GF-D8 (cell line): ENCODE data around the gene BANF2.
"Not testable (repeated sequence)": the region's sequence is repeated elsewhere in the genome, so short reads cannot be mapped to it uniquely, and the experiment has no call there.

Source experiments
- DNase-seq: peaks from one replicate; lab custom pipeline; 2025; lab: John Stamatoyannopoulos, UW

BANF2 gene

DNA sequence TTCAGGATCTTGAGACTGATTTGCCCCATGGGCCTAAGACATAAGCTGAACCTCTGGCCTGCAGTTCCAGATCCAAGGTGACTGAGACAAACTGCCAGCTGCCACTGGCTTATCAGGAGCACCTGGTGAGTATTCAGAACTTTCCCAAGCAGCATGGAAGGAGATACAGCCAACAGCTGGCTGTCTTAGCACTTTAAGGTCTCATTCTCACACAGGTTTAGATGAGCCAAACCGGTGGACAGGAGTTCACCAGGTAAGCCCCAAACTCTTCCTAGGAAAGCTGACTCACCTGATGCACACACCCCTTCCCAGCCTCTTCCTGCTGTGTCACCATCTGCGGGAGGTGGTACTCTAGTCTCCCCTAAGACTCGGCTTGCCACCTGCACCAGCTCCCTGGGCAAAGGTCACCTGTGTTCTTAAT, at the start of gene BANF2:
TSS of gene BANF2 (plus strand) at position 36 of the 421 bp plus-strand sequence. CDS start 25,060 bp downstream, outside the sequence.
- no peak for DNase-seq

DNA sequence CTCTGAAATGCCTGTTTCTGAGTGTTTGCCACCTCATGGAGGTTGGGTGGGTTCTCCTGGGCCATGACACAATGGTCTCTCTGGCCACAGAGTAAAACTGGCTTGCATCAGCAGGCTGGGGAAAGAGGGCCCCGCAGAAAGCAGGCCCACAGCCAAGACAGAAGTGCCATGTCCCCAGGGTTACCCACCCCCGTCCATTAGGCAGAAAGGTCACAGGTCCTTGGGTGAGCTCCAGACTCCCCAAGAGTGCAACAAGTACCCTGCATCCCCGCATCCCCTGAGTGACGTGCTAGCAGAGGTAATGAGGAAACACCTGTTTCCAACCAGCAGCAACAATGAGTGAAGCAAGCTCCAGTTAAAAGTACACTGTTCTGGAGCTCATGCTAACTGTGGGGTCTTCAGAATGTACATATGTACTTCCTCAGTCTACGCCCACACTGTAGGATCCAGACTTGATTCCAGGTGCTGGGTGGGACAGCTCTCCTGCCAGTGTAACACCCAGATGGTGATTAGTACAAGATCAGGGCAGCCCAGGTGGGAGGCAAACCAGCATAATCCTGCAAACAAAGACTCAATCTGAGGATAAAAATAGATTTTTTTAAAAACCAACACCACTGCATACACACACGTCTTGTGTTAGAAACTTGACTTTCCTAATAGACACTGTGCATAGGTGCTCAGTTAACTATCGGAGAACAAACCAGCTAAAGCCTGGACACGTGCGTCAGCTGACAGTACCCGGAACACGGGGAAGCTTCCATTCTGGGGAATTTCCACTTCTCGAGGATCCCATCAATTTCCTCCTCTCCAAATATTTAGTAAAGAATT, 49.3 kb upstream of the BANF2 start:
- peak; percentile 72 for DNase-seq

DNA sequence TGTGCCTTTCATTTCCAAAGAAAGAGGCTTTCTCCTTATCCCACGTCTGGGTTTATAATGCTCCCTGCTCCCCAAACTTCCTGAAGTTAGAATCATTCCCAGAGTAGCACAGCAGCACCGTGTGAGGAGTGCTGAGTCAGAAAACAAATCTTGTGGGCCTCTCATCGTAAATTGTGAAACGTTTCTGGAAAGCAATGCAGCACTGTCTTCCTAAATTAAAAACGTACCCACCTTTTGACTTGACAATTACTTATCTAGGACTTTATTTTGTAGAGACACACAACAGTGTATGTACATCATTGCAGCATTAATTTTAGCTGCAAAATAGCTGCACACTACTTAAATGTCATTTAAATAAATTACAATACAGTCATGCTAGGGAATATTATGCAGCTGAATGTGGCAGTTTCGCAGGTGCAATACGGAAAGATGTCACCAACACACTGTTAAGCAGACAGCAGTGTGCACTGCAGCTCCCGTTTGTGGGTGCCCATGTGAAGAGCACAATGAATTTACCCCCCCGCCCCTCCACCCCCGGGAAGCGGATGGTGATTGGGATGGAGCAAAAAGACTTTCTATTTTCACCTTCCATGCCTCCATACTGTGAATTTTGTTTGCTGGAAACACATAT, 48.5 kb upstream of the BANF2 start:
- peak; percentile 38 for DNase-seq

DNA sequence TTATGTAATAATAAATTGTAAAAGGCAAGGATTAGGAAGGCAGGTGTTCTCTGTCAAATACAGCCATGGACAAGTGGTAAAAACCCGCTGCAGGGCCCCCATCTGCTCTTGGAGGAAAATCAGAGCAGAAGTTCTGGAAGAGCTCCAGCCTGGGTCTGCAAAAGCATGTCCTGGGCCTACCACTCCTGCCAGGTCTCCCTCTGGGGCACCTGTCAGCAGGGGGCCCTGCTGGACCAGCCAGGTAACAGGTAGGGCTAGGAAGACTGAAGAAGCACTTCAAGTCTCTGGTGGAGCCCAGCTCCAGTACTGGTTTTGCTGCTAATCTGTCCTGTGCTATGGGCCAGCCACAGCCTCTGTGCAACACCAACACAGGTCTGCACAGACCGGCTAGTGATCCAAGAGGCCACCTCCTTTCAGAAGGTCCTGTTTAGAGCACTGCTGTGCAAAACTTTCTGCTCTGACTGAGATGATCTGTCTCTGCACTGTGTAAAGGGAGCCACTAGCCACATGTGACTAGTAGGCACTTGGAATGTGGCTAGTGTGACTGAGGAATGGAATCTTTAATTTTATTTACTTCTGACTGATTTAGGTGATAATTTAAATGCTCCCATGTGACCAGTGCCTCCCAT, 47.9 kb upstream of the BANF2 start:
- DNase-seq: no peak

DNA sequence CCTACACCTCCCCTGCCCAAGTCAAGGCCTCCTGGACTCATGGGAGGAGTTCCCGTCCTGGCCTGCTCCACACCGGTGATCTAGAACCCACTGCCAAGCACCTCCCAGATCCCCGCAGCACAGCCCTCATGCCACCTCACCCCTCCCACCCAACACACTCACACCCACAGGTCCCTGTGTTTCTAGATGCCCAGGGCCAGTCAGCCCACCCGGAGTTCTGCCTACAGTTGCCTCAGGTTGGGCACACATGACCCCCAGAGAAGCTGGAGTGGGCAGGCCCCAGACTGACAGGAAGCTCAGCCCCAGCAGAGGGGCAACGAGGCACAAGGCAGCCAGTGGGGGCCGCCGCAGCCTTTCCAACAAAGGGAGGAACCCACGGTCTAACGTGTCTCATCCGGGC, 47.4 kb upstream of the BANF2 start:
- no peak for DNase-seq

DNA sequence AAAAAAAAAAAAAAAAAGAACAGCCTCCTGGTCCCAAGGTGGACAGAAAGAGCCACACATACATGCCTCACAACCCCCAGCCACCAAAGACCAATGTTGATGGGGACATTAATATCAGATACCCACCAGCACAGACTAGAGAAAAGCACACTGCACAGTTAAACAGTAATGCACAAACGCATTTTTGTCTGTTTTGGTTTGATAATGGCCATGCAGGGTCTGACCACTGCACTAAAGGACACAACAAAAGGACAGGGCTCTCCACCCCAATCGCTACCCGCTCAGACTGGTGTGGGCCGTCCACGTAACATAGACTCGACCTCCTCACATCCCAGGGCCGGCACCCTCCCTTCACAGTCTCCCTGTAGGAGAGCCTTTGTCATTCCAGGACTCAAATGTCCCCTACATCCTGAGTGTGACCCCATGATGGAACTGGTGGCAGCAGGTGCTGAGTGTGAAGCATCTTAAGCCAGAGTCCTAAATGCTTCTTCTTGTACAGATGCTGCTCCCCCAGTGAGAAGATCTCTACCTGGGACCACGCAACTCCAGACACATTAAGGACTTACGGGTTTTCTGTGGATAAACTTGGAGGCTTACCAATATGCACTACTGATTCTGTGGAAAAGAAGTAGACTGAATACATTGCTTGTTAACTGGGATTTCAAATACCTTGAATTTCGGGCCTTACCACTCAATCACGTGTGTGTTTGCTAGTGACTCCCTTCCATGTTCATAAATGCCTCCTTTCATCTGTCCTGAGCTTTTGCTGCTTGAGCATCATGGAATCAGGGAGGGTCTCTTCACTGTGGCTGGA, 45.7 kb upstream of the BANF2 start:
- DNase-seq: no peak

DNA sequence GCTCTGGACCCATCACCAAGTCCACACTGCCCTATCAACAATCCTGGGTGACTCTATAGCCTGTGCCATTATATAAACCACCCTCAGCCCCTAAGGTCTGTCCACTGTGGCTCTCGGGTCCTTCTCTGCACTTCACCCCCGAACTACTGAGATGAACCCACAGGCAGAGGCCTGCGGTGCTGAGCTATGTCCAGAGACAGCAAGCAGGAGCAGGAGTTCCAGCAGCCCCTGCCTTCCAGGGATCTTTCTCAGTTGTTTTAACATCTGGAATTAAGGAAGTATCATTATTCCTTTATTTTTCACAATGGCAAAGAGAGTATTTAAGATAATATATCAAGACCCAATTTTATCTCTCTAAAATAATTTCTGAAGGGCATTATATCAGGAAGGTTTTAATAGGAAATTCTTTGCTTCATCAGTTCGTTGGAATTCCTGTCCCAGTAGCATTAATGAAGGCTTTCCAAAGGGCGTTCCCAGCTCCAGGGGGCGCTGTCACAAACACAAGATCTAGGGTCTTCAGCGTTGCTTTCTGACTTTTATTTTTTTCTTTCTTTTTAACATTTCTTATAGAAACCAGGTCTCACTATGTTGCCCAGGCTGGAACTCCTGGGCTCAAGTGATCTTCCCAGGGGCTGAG, 45.0 kb upstream of the BANF2 start:
- DNase-seq: no peak

DNA sequence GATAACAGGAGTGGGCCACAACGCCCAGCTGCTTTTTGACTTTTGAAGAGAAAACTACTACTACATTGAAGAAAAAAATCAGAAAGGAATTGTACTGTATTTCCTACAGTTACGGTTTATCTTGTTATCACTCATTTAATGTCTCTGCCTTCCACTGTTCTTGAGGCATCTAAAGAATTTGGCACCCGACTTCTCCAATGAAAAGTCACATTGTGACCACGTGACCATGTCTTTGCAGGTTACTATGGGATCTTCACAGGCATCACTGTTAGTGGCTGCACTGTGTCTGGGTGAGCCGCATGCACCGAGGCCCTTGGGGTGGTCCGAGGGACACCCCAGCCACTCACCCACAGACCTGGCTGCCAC, 44.5 kb upstream of the BANF2 start:
- no peak for DNase-seq

DNA sequence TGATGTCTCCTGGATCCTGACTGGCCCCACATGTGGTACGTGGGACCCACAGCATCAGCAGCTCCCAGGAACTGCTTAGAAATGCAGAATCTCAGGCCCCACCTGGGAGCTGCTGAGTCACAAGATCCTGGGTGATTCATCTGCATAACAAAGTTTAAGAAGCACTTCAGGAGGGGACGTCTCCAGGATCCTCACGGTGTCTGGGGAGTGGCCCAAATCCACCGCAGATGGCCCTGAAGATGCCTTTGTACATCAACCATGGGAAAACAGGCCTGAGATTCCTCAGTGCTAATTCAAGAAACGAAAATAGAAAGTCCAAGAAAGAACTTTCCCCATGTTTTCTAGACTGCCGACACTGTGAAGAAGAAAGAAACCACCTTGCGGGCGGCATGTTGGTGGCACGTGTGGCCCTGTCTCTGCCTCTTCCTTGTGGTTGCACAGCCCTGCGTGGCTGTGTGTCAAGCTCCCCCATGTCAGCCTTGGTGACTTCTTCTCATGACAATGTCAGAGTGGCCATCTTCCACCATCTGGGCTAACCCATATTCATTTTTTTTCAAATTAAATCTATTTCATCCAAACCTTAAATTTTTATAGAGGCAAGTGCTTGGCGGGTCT, 43.8 kb upstream of the BANF2 start:
- no peak for DNase-seq

DNA sequence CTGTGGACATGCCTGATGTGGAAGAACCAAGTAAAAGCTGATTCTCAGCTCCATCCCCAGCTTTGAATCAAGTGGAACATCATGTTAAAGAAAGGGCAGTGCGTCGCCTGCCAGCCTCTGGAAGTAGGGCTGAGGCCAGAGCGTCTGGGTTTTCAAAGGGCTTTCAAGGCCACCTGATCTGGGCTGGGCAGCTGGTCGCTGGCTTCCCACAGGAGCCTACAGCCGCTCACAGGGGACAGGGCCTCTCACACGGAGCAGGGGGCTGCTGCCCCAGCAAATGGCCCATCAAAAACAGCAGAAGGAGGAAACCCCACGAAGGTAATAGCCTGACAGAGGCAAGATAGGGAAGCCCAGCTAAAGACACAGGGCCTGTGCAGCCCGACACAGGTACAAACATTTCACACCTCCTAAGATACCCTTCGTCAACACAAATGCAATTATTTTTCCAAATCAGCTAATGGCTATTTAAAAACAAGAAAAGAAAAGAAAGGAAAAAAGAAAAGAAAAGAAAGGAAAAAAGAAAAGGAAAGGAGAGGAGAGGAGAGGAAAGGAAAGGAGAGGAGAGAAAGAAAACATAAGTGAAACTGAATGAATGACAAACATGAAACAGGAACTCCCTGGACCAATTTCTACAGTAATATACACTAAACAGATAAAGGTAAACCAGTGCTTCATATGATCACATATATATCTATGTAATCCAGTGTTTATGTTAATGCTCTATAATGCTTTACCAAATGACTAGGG, 42.5 kb upstream of the BANF2 start:
- no peak for DNase-seq

DNA sequence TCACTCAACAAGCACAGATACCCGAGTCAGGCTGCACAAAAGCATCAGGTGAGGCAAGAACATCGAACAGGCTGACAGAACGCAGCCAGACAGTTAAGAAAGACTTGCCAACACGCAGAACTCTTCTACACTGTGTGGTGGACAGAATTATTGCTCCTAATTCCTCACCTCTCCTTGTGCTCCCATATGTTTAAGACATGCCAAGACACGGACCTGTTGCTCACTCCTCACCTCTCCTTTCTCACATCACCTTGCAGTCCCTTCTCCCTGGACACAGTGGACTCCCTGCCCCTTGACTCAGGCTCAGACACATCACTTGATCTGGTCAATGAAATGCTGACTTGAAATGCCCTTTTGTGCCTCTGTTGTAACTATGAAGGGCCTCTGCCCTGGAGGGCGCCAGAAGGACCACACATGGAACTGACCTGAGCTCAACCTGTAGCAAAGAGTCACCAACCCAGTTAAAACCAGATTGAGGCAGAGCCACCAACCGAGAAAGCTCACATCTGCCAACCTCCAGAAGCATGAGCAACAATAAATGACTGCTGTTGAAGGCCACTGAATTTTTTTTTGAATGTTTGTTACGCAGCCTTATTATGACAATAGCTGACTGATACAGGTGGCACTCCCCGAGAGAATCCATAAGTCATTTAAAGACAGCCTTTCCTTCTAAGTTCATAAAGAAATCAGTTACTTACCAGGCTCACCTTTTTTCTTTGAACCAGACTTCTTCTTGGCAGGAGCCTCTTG, 41.7 kb upstream of the BANF2 start:
- DNase-seq: no peak

DNA sequence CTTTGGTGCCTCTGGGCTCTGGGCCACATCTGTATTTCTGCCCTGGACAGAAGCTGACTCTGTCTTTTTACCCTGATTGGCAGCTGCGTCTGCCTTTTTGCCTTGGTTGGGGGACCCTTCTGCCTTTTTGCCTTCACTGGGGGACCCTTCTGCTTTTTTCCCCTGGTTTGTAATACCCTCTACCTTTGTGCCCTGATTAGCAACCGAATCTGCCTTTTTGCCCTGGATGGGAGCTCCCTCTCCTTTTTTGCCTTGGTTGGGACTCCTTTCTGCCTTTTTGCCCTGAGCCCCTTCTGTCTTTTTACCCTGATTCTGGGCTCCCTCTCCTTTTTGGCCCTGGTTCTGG, 41.1 kb upstream of the BANF2 start:
- no peak for DNase-seq

DNA sequence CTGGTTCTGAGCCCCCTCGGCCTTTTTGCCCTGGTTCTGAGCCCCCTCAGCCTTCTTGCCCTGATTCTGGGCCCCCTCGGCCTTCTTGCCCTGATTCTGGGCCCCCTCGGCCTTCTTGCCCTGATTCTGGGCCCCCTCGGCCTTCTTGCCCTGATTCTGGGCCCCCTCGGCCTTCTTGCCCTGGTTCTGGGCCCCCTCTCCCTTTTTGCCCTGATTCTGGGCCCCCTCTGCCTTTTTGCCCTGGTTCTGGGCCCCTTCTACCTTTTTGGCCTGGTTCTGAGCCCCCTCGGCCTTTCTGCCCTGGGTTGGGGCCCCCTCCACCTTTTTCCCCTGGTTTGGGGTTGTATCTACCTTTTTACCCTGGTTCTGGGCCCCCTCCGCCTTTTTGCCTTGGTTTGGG, 40.4 kb upstream of the BANF2 start:
- DNase-seq: not testable (repeated sequence)

DNA sequence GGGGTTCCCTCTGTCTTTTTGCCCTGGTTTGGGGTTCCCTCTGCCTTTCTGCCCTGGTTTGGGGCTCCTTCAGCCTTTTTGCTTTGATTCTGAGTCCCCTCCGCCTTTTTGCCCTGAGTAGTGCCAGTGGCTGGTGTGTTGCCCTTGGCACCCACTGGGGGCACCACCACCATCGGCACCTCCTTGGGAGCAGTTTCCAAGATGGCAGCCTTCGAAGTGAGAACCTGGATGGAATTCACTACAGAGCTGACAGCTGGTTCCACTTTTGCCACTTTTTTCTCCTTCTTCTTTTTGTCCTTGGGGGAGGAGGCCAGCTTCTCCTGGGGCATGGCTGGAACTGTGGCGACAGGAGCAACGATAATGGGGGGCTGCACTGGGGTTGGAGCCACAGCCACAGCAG, 40.0 kb upstream of the BANF2 start:
- no peak for DNase-seq

DNA sequence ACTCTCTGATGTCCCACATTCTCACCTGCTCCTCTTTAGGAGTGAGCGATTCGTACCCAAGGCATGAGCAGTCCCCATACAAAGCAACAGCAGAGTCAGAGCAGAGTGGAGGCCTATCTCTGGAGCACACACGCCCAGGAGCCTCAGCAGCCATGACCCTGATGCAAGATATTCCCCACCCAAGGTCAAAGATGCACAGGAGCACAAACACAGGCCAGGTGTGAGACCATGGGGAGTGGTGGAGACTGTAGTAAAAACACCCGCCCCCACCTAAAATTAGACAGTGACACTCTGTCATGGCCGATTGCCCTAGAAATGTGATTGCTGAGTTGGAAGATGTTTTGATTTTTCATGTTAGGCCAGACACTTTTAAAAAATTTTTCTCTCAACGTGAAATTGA, 39.1 kb upstream of the BANF2 start:
- DNase-seq: no peak

DNA sequence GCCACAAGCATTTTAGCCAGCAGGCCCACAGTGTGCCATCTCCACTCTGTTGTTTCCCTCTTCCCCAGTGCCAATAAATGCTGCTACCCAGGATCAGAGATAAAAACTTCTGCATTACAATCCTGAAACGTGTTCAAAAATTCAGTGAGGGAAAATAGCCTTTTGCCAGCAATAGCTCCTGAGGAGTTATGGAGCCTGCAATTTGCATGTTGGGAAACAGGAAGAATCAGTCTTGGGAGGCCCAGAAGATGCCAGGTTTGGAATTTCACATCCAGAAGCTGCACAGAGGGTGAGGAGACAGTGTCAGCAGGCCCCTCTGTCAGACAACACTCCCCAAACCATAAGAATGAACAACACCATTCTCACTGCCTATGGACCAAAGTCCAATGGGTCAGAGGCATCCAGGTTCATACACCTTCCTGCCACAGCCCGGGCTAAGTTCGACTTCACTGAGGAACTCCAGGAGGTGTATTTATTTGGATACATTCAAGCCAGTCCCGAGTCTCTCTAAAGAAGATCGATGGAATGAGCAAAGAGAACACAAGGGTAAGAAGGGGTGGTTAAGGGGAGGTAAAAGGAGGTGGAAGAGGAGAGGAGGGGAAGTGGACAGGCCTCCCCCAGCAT, 38.5 kb upstream of the BANF2 start:
- no peak for DNase-seq

DNA sequence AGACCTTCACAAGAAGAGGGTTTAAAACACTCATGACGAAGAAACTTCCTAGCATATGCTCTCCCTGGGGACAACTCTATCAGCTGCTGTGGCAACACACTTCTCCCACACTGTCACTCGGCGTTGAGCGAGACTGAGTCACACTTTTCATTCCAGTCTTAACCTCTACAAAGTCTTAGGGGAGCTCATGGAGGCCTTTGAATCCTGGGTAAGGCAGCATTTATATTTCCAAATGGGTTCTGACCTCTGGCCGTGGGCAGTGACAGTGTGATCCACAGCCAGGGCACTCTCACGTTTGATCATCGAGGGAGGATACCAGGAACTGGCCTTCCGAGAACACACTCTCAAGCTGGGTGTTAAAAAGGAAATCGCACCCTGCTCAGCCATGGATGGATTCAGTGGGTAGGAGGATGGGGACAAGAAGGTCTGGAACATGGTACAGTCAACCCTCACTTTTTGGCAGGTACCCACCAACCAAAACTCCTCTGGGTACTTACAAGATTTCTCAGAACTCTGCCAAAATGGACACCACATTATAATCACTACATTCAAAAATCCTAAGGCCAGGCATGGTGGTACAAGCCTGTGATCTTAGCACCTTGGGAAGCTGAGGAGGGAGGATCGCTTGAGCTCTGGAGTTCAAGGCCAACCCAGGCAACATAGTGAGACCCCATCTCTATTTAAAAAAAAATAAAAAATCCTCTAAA, 37.3 kb upstream of the BANF2 start:
- peak; percentile 73 for DNase-seq

DNA sequence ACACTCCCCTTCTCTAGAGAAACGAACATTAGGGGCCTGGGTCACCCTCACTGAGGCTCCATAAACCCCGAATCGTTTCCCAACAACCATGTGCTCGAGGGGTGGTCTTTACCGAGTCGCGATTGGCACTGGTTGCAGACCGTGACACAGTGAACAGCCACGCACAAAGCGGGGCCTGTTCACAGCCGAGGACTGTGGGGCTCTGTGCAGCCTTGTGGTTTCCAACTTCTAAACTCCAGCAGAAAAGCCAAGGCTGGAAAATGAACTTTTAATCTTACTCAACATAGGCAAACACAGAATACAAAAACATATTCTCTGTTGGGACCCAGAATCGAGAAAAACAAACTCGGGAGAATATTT, 36.7 kb upstream of the BANF2 start:
- DNase-seq: no peak

DNA sequence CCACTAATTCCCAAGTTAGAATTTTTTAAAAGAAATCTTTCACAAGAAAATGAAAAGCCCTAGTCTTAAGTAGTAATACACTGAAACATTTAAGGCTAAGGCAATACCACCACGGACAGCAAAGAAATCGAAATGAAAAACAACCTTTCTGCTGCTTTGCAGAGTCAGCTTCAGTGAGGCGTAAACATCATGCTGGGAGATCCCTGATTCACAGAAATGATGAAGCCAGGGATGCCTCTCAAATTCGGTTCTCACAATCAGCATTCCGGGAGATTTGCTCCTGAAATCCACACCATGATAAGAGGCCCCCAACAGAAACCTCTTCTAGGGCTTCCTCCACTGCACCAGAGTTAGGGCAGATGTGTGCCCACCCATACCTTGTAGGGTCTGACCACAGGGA, 36.3 kb upstream of the BANF2 start:
- DNase-seq: no peak
